GM03348 (cell line): Measurements from ENCODE around the gene ELAVL1.
"Not testable (repeated sequence)": the region's sequence is repeated elsewhere in the genome, so short reads cannot be mapped to it uniquely, and the experiment has no call there.

ENCODE experiments used
- DNase-seq: peaks from one replicate; pipeline ENCODE4 v3.0.0; 2012; ENCODE audit warnings: low spot score

ELAVL1 gene

DNA sequence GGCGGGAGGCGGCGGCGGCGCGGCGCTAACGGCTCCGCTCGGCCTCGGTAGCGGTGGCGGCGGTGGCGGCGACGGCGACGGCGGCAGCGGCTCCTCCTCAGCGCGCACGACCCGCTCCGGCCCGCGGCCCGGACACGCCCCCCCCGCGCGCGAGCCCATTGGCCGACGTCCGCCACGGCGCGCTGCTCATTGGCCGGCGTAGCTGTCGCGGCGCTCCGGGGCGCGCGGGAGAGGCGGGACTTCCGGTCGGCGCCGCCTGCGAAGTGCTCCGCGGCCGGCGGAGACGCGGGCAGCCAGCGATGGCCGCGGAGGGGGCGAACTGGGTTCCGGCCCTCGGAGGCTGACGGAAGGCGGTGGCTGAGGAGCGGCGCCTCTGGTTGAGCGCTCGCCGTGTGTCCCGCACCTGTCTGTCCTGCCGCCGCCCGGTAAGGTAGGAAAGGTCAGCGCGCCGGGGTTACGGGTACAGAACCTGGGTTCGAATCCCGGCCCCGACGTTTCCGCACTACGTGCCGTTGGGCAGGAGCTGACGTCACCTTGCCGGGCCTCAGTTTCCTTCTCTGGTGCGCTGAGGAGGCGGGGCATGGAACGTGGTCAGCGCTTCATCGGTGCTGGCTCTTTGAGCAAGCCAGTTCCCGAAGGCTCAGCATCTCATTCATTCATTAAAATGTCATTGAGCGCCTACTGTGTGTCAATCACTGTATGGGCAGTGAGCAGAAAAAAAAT lies at the start of gene ELAVL1:
Gene ELAVL1, minus strand, starts transcription at position 108 of the 723 bp plus-strand sequence. CDS start 13,826 bp downstream, outside the sequence.
- DNase-seq: peak; percentile 99

DNA sequence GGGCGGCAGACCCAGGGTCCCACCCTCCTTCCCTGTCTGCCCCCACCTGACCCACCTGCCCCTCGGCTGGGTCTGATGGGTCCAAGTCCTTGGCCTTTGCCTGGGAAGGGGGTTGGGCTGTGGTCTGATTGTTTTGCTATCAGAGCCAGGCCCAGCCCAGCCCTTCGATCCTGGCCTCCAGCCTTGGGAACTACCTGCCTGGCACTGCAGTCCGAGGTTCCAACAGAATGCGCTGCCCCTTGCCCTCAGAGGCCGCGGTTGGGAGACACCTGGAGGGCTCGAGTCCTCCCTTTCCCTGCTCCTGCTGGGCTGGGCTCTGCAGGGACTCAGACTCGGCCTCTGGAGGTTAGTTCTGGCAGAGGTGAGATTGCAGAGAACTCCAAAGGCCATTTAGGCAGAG lies 48.7 kb upstream of the ELAVL1 start:
- no peak for DNase-seq

- no peak for DNase-seq
Measured at GRCh38 chr19:8052464-8052859, 47.0 kb upstream of the ELAVL1 start, which contains the start of gene CCL25. Gene CCL25, plus strand, starts transcription at chr19:8052760. Its CDS starts 290 bp downstream, at chr19:8053050.

DNA sequence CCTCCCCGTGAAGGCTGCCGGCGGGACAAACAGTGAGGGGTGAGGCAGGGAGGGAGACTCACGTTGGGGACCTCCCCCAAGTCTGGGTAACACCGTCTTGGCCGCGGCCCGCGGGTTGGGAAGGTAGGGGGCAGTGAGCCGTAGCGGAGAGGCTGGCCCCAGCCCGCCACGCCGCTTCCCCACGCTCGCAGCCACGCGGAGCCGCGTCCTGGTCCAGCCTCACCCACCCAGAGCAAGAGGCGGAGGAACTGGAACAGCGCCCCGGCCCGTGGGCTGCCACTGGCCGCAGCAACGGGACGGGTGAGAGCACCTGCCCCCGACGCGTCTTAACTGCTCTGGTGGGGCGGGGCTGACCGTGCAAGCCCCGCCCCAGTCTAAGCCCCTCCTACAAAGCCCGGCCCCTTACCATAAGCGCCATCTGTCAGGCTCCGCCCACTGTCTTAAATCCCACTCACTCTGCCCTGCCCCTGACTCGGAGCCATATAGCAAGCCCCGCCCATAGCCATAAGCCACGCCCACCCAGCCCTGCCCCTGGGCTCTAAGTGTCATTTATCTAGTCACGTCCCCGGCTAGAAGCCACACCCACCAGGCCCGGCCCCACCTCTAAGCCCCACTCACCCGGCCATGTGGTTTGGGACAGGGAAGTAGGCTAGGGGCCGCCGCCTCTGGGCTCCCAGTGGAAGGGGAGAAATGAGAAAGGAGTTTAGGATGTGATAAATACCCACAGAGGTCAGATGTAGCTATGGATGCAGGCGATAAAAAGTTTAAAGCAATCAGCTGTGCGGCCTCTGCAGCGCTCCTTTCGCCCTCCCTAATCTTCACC lies 45.0 kb upstream of the ELAVL1 start:
- peak; percentile 45 for DNase-seq

DNA sequence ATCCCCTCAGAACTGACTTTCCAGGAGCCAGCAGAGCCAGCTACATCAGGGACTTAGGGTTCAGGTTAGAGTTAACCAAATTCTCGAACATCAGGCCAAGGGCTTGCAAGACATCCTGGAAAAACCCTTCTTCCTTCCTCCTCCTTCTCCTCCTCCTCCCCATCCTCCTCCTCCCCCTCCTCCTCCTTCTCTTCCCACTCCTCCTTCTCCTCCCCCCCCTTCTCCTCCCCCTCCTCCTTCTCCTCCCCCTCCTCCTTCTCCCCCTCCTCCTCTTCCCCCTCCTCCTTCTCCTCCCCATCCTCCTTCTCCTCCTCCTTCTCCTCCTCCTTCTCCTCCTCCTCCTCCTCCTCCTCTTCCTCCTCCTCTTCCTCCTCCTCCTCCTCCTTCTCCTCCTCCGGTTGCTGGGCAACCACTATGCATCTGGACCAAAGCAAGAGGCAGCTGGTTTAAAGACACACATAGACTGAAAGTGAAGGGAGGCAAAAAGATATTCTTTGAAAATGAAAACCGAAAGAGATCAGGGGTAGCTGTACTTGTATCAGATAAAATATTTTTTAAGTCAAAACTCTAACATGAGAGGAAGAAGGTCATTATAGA lies 41.2 kb upstream of the ELAVL1 start:
- DNase-seq: no peak

- no peak for DNase-seq
Measured at GRCh38 chr19:8045872-8046568, 40.6 kb upstream of the ELAVL1 start.

GRCh38 chr19:8044018-8044417 lies 38.6 kb upstream of the ELAVL1 start:
- no peak for DNase-seq

DNA sequence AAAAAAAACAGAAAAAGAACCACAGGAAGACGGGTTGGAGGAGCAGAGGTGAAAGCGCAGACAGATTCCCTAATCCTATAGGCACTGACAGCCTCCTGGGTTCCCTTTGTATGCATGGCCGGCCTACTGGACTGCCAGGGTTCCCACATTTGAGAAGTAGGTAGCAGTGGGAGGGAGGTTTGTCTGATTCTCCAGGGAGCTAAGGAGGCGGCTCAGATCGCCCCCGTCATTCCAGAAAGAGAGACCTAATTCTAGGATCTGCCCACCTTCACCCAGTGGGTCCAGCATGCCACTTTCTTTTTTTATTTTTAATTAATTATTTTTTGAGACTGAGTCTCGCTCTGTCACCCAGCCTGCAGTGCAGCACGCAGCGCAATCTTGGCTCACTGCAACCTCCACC lies 37.5 kb upstream of the ELAVL1 start:
- DNase-seq: no peak

- no peak for DNase-seq
Measured at GRCh38 chr19:8041531-8041931, 36.1 kb upstream of the ELAVL1 start.

DNA sequence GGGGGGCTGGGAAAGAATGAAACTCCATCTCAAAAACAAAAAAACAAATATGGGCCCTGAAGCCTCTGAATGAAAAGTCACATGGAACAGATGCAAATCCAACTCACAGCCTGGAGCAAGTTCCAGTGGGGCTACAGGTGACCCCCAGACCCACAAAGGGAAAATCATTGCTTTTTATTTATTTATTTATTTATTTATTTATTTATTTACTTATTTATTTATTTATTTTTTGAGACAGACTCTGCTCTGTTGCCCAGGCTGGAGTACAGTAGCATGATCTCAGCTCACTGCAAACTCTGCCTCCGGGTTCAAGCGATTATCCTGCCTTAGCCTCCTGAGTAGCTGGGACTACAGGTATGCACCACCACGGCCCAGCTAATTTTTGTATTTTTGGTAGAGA lies 33.8 kb upstream of the ELAVL1 start:
- no peak for DNase-seq

DNA sequence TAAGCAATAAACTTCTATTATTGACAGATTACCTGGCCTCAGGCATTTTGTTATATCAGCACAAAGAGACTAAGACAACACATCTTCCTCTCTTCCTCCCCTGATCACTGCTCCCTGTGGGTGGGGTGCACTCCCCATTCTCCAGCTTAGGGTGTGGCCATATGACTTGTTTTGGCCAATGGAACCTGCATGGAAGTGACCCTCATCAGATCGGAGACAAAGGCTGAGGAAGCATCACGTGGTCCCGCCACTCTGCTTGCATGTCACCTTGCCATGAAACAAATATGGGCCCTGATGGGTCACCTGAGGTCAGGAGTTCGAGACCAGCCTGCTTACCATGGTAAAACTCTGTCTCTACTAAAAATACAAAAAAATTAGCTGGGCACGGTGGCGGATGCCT lies 33.4 kb upstream of the ELAVL1 start:
- no peak for DNase-seq

- DNase-seq: no peak
Measured at GRCh38 chr19:8036434-8037099, 31.1 kb upstream of the ELAVL1 start.

DNA sequence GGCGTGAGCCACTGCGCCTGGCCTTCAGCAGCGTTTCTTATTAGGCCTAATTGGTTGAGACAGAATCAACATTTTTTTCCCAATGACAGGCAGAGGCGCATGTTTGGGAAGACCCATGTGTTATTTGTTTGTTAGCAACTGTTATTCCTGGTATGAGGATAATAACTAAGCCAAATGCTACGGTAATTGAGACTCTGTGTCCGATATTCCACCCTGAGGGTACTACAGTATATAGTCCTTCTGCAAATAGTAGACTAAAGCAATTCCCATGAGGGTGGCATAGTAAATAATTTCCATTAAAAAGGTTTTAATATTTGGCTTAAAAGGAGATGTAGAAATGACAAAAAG lies 28.7 kb upstream of the ELAVL1 start:
- DNase-seq: no peak

GRCh38 chr19:8033287-8034177 lies 28.1 kb upstream of the ELAVL1 start:
- not testable (repeated sequence) for DNase-seq

- no peak for DNase-seq
Measured at GRCh38 chr19:8030960-8031359, 25.5 kb upstream of the ELAVL1 start.

- peak; percentile 57 for DNase-seq
Measured at GRCh38 chr19:8028951-8029491, 23.6 kb upstream of the ELAVL1 start.

DNA sequence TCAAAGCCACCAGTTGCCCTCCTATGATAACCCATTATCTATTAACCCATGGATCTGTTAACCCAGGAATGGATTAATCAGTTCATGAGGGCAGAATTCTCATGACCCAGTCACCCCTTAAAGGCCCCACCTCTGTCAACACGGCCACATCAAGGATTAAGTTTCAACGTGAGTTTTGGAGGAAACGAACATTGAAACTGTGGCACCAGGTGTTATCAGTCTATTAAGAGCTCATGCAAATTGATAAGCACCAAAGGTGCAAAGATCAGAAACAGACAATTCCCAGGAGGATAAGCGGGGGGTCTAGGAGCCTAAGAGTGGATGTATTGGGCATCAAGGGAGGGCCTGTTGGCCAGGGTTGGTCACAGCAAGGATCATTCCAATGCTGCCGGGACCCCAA lies 19.9 kb upstream of the ELAVL1 start:
- no peak for DNase-seq

DNA sequence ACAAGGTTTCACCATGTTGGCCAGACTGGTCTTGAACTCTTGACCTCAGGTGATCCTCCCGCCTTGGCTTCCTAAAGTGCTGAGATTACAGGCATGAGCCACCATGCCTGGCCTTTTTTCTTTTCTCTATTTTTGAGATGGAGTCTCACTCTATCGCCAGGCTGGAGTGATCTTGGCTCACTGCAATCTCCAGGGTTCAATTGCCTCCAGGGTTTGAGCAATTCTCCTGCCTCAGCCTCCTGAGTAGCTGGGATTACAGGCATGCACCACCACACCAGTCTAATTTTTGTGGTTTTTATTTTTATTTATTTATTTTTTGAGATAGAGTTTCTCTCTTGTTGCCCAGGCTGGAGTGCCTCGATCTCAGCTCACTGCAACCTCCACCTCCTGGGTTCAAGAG lies 18.8 kb upstream of the ELAVL1 start:
- not testable (repeated sequence) for DNase-seq

GRCh38 chr19:8023371-8023770 lies 17.9 kb upstream of the ELAVL1 start:
- DNase-seq: no peak

DNA sequence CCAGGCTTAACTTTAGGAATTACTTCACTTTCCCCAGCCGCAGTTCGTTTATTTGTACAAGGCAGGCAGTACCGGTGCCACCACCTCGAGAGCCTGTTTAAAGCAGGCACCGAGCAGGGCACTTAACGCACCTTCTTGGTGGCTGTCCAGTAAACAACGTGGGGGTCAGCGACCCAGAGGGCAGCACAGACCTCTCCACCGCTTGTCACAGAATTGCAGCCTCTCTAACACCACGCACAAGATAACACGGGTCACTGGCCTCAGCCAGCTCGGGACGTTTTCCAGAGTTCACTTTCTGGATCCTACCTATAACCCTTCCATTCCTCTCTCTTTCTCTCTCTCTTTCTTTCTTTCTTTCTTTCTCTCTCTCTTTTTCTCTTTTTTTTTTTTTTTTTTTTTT lies 16.8 kb upstream of the ELAVL1 start:
- no peak for DNase-seq

DNA sequence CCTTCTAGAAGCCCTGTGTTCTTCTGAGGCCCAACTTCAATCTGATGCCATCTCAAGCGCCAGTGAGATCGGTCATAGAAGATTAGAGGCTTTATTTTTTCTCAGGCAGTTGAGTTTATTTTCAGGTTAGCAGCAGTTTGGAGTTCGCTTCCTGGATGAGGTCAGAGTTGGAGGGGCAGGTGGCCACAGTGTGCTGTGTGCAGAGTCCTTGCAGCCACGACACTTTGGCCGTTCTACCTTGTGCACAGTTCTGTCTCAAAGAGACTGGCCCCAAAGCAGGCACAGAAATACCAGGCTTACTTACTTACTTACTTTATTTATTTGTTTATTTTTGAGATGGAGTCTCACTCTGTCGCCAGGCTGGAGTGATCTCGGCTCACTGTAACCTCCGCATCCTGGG lies 15.9 kb upstream of the ELAVL1 start:
- DNase-seq: no peak
